ENCODE data around the gene LMAN1L. TPM values are rescaled to one million over a fixed set of nuclear protein-coding genes. Genes with fewer than 3 reads are reported as not detected.
A peak's percentile ranks its signal among the peaks of the same experiment; 100 is the strongest.

LMAN1L gene
- total and polyA plus RNA-seq, 10 donors, result 2.4 to 164 (median 81.2) TPM

DNA sequence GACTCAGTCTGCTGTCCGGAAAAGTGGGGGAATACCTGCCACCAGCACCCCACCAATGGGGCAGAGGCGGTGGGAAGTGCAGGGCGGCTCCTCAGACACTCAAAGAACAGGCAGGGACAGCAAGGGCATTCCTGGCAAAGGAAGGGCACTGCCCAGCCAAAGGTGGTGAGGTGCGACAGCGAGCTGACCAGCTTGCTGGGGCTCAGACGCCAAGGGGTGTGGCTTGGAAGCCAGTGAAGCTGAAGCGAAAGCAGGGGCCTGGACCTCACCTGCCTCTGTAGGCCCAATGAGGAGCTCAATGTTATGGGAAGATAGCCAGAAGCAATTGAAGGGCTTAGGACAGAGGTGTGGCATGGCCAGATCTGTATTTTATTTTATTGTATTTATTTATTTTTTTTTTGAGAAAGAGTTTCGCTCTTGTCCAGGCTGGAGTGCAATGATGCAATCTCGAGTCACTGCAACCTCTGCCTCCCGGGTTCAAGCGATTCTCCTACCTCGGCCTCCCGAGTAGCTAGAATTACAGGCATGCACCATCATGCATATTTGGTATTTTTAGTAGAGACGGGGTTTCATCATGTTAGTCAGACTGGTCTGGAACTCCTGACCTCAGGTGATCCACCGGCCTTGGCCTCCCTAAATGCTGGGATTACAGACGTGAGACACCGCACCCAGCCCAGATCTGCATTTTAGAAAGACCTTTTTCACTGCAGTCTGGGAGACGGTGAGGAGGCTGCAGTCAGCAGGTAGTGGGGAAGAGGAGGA lies 4.4 kb upstream of the LMAN1L start:
- no peak overlapping the region for H3K4me3 ChIP-seq
- WGBS, 5 donors, result 78 to 89% (median 83%) methylated on average over 18 of the region's 18 CpGs
- DNase-seq, result no peak
- peak; percentile 34 to 75 (median 42) for TF ChIP-seq POLR2AphosphoS5 (IDR thresholded peaks at IDR 0.05)
- no peak for TF ChIP-seq POLR2A (IDR thresholded peaks at IDR 0.05)
- TF ChIP-seq, protein P1, sequence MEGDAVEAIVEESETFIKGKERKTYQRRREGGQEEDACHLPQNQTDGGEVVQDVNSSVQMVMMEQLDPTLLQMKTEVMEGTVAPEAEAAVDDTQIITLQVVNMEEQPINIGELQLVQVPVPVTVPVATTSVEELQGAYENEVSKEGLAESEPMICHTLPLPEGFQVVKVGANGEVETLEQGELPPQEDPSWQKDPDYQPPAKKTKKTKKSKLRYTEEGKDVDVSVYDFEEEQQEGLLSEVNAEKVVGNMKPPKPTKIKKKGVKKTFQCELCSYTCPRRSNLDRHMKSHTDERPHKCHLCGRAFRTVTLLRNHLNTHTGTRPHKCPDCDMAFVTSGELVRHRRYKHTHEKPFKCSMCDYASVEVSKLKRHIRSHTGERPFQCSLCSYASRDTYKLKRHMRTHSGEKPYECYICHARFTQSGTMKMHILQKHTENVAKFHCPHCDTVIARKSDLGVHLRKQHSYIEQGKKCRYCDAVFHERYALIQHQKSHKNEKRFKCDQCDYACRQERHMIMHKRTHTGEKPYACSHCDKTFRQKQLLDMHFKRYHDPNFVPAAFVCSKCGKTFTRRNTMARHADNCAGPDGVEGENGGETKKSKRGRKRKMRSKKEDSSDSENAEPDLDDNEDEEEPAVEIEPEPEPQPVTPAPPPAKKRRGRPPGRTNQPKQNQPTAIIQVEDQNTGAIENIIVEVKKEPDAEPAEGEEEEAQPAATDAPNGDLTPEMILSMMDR (IDR thresholded peaks at IDR 0.05 in 8 of 11, conservative IDR thresholded peaks at IDR 0.05 in 3 of 11), result no peak
- peaks cover 0 to 21% (median 12%) of the 10 kb centered on the region in 6 donors for H3K36me3 ChIP-seq
- intact Hi-C loops (cut with DNase I; ENCODE audit: low total_unique reads), result no loop called here
- H3K27ac ChIP-seq, result peak overlapping the region in 1 of 8 donors; percentile 45
- peaks cover 0 to 27% (median 4%) of the 10 kb centered on the region in 6 donors for H3K4me1 ChIP-seq
- H3K27me3 ChIP-seq (replicated peaks in 1 of 7), result no peaks in the 10 kb centered on the region
- no peaks in the 10 kb centered on the region for H3K9me3 ChIP-seq

DNA sequence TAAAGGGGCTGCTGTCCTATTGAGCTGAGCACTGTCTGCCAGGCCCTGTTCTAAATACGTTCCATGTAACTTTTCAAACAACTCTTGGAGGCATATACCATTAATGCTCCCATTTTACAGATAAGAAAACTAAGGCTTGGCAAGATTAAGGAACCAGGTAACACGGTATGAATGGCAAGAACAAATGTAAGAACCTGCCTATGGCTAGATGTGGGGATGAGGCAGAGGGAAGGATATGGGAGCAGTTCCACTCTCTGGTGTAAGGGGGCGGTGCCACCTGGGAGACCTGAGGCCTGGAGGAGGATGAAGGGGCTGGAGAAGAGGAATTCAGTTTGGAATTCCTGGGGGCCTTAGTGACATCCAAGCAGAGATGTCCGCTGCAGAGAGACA lies 3.8 kb upstream of the LMAN1L start:
- peak overlapping the region in 1 of 8 donors; percentile 14 for H3K27ac ChIP-seq
- intact Hi-C loops (cut with DNase I; ENCODE audit: low total_unique reads), result no loop called here
- WGBS, 5 donors, result 70 to 77% (median 74%) methylated on average over 4 of the region's 4 CpGs
- peaks cover 0 to 27% (median 4%) of the 10 kb centered on the region in 6 donors for H3K4me1 ChIP-seq
- no peaks in the 10 kb centered on the region for H3K27me3 ChIP-seq (replicated peaks in 1 of 7)
- no peak for DNase-seq
- TF ChIP-seq POLR2A (IDR thresholded peaks at IDR 0.05) (no peak), POLR2AphosphoS5 (IDR thresholded peaks at IDR 0.05) (no peak)
- TF ChIP-seq, protein P1 (IDR thresholded peaks at IDR 0.05 in 8 of 11, conservative IDR thresholded peaks at IDR 0.05 in 3 of 11), result no peak
- H3K36me3 ChIP-seq, result peaks cover 0 to 16% (median 6%) of the 10 kb centered on the region in 6 donors
- no peak overlapping the region for H3K4me3 ChIP-seq
- H3K9me3 ChIP-seq, result no peaks in the 10 kb centered on the region

DNA sequence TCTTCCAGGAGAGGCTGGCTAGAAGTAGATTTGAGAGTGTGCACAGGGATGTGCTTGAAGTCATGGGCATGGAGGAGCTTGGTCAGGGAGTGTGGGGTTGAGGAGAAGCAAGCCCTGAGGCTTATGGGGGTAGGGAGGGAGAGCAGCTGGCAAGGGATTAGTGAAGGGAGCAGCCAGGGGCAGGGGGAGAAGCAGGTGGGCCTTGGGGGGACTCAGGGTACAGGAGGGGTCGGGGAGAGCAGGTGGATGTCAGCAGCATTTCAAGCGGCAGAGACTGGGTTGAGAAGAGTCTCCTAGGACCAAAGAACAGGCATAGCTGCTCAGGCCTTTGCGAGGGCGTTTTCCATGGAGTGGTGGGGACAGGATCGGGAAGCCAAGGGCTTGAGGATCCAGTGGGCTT lies 3.4 kb upstream of the LMAN1L start:
- Histone ChIP-seq H3K27ac (no peak overlapping the region), H3K4me3 (no peak overlapping the region), H3K27me3 (replicated peaks in 1 of 7) (no peaks in the 10 kb centered on the region), H3K9me3 (no peaks in the 10 kb centered on the region), H3K36me3 (peaks cover 0 to 11% (median 2%) of the 10 kb centered on the region in 6 donors), H3K4me1 (peaks cover 0 to 27% (median 5%) of the 10 kb centered on the region in 6 donors)
- TF ChIP-seq POLR2AphosphoS5 (IDR thresholded peaks at IDR 0.05), result no peak
- TF ChIP-seq, protein P1 (IDR thresholded peaks at IDR 0.05 in 8 of 11, conservative IDR thresholded peaks at IDR 0.05 in 3 of 11), result no peak
- TF ChIP-seq POLR2A (IDR thresholded peaks at IDR 0.05), result no peak
- WGBS, 5 donors, result 83 to 91% (median 83%) methylated on average over 5 of the region's 5 CpGs
- intact Hi-C loops (cut with DNase I; ENCODE audit: low total_unique reads), result no loop called here
- no peak for DNase-seq

DNA sequence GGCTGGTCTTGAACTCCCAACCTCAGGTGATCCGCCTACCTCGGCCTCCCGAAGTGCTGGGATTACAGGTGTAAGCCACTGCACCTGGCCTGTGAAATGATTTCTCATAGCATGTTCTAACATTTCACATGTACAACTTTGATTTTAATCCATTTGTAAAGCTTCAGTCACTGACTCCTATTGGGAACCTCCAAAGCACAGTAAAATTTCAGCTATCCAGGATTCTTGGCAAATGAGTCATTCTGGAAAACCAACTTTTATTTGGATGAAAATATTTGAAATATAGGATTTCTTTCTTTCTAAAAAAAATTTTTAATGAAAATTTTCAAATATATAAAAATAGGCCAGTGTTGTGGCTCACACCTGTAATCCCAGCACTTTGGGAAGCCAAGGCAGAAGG lies 2.7 kb upstream of the LMAN1L start:
- Histone ChIP-seq H3K4me3 (no peak overlapping the region), H3K36me3 (peaks cover 0 to 4% (median 0%) of the 10 kb centered on the region in 6 donors), H3K9me3 (no peaks in the 10 kb centered on the region), H3K27me3 (replicated peaks in 1 of 7) (no peaks in the 10 kb centered on the region), H3K27ac (no peak overlapping the region), H3K4me1 (peaks cover 0 to 32% (median 9%) of the 10 kb centered on the region in 6 donors)
- 64 to 93% (median 86%) methylated on average over 3 of the region's 3 CpGs for WGBS, 5 donors
- TF ChIP-seq POLR2A (IDR thresholded peaks at IDR 0.05), result no peak
- TF ChIP-seq POLR2AphosphoS5 (IDR thresholded peaks at IDR 0.05), result no peak
- TF ChIP-seq, protein P1 (IDR thresholded peaks at IDR 0.05 in 8 of 11, conservative IDR thresholded peaks at IDR 0.05 in 3 of 11), result no peak
- no peak for DNase-seq
- intact Hi-C loops (cut with DNase I; ENCODE audit: low total_unique reads), result no loop called here
